ENCODE data around the gene REEP6.
"Not testable (repeated sequence)": the region's sequence is repeated elsewhere in the genome, so short reads cannot be mapped to it uniquely, and the experiment has no call there.

REEP6 gene

GRCh38 chr19:1507763-1508506 is 17.0 kb downstream of the REEP6 start:
- peak; percentile 79 for DNase-seq (ENCODE audit: low read depth)

GRCh38 chr19:1508507-1508856 is 17.5 kb downstream of the REEP6 start:
- DNase-seq (ENCODE audit: low read depth), result no peak

DNA sequence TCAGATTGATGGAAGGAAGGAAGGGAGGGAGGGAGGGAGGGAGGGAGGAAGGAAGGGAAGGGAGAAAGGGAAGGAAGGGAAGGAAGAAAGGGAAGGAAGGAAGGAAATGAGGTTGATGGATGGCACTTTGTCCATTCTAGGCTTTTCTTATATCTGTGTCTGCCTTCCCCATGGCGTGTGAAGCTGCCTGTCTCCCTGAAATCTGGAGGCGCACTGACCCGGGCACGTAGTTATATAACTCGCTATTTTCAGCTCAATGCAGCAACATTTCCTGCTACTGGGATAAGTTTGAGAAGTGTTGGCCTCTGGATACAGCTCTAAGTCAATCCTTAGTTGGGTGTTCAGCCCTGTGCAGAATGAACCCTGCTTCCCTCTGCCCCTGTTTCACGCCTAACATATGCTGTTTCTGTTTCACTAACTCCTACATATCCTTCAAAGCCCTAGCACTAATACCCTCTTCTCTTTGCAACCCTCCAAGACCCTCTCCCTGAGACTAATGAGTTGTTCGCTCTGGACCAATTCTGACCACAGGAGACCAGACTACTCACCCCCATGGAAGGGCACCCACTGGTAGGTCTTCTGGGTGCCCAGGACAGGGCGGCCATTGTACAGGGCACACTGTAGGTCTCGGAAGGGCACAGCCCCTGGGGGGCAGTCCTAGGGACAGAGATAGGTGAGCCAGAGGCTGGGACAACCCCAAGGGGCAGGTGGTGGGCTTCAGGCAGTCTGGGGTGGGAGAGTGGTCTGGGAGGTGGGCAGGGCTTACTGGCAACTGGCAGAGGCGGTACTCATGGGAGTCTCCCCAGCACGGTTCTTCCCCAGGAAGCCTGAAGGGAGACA is 18.8 kb downstream of the REEP6 start:
- no peak for DNase-seq (ENCODE audit: low read depth)

DNA sequence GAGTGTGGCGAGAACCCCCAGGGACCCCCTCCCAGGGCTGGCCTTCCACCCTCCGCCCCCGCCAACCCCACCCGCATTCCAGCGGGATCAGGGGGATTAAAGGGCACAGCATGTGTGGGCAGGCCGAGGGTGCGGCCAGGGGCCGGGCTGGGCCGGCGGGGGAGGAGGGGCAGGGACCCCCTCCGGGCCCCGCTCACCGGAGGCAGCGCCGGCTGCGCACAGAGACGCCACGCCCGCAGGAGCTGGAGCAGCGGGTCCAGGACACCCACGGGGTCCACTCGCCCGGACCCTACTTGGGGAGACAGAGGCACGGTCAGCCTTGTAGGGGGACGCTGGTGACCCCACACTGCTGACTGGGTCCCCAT is 19.4 kb downstream of the REEP6 start:
- no peak for DNase-seq (ENCODE audit: low read depth)

DNA sequence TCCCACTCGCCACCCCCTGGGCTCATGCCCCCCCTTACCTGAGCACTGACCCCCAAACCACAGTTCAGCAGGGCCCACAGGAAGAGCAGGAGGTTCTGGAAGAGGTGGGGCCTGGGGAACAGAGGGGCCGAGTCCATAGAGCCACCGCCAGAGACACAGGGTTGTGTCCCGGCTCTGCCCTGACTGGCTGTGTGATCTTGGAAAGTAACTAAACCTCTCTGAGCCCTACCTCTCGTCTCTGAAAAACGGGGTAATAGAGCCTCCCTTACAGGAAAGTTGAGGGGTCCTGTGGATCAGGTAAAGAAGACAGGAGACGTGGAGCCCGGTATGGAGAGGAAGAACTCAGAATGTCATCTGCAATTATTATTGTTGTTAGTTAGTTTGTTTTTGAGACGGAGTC is 19.8 kb downstream of the REEP6 start:
- DNase-seq (ENCODE audit: low read depth), result no peak

- no peak for DNase-seq (ENCODE audit: low read depth)
These were observed 20.6 kb downstream of the REEP6 start for GRCh38 chr19:1511318-1512317.

GRCh38 chr19:1512671-1513498 is 21.9 kb downstream of the REEP6 start, which contains the start of gene ADAMTSL5:
ADAMTSL5 (minus strand) TSS chr19:1513019; CDS start chr19:1510943, 2,076 bp downstream.
- DNase-seq (ENCODE audit: low read depth), result peak; percentile 35

DNA sequence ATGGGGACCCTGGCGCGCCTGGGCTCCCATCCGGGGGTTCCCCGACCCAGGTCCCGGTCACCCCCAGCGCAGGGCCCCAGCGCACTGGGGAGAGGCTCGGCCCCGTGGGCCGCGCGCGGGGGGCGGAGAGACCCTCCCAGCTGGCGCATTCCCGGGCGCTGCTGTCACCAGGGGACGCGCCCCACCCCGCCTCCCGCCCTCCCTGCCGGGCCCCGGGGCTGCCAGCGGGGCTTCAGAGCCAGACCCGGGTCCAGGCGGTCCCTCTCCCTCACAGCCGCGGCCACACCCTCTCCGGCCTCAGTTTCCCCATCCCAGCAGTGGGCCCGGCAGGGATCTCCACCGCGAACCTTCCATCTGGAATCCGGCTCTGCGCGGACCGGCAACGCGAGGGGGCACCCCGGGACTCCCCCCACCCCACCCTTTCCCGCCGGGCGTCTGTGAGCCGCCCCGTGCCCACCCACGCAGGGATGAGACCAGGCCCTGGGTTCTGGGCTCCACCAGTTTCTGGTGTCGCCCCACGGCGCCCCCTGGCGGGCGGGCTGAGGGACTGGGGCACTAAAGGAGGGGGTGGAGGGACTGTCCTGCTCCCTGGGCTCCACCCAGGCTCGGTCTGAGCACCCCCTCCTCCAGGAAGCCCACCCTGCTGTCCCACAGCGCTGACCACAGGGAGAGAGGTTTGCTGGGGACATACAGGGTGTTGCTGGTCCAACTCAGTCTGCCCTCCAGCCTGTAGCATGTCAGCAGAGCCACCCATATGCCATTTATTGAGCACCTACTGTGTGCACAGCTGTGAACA is 22.7 kb downstream of the REEP6 start:
- peak; percentile 44 for DNase-seq (ENCODE audit: low read depth)

DNA sequence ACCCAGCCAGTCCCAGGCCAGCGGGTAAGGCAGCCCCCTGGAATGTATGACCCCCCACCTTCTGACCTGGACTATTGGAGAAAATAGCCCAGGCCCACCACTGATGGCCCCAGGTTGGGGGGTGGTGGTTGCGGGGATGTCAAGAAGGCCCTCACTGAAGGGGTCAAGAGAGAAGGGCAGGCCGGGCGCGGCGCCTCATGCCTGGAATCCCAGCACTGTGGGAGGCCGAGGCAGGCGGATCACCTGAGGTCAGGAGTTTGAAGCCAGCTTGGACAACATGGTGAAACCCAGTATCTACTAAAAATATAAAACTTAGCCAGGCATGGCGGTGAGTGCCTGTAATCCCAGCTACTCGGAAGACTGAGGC is 23.3 kb downstream of the REEP6 start:
- no peak for DNase-seq (ENCODE audit: low read depth)

DNA sequence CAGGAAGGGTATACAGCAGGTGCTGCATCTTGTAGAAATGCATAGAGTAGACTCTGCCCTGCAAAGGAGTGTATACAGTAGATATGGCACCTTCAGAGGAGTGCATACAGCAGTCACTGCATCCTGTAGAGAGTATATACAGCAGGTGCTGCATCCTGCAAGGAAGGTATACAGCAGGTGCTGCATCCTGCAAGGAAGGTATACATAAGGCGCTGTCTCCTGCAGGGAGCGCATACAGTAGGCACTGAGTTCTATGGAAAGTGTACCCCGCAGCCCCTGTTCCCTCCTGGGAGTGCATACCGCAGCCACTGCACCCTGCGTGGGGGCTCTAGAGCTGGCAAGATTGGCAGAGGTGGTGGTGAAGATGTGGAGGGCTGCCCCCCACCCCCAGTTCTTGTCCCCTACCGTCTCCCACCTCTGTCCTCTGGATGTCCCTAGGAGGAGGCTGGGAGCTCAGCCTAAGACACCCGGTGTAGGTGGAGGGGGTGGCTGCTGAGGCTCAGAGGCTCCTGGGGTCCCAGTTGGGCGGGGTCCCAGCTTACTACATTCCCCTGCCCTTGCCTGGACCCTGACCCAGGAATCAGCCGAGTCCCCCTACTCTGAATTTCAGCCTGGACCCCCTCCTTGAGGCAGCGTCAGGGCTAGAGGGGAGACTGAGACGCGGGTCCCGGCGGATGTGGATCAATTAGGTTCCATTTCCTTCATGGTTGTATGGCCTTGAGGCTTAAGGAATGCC is 24.2 kb downstream of the REEP6 start:
- DNase-seq (ENCODE audit: low read depth), result no peak

GRCh38 chr19:1516395-1516753 is 25.4 kb downstream of the REEP6 start:
- no peak for DNase-seq (ENCODE audit: low read depth)

DNA sequence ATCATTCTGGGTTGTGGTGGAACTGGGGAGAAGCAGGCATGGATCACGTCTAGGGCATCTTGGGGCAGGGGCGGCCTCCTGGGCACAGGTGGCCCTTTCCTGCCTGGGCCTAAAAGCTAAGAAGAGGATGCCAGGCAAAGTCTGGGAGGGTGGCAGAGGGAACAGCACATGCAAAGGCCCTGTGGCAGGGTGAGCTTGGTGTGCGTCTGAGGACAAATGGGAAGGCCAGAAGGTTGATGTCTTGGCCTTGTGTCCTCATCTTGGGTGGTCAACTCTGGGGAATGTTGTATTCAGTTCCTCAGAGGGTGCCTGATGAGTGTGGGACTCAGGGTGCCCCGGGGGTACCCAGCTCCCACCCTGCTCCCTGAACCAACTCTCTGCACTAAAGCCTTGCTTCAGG is 27.5 kb downstream of the REEP6 start:
- no peak for DNase-seq (ENCODE audit: low read depth)

- not testable (repeated sequence) for DNase-seq (ENCODE audit: low read depth)
These were observed 28.8 kb downstream of the REEP6 start for GRCh38 chr19:1519802-1520201.

DNA sequence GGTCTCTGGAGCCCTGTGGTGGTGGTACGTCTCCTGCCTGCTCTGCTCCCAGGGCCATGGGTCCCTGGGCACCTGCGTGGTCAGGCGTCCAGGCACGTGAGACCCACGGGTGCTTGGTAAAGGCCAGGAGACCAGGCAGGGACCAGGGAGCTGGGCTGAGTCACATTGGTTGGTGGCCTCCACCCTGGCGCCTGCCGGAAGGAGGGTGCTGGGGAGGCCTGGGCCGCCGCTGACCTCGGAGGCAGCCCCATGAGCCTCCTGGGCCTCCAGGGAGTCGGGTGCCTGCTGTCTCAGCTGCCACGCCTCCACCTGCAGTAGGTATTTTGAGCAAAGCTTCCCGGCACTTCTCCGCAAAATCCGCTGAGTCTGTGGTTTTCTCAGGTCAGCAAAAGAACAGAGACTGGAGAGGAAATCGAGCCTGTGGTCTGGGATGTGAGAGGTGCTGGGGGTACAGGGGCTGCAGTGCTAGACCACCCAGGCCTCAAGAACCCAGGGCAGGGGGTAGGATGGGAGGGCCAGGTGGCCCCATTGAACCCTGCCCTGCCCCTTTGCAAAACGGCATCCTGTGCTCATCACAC is 29.3 kb downstream of the REEP6 start:
- no peak for DNase-seq (ENCODE audit: low read depth)

DNA sequence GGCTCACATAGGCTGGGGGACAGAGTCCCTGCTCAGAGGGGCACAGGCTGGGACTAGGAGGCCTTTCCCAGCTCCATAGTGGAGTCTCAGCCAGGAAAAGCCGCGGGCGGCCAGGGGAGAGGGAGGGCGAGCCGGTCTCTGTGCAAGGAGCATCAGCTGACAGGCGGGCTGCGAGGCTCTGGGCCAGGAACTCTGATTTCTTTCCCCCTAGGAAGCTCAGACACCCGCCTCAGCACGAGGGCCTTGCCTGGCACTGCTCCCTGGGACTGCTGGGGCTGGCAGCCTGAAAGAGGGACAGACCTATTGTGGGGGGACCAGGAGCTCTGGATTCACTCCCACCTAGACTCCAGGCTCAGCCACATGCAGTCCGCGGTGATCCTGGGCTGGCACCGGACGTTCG is 30.7 kb downstream of the REEP6 start:
- no peak for DNase-seq (ENCODE audit: low read depth)

- no peak for DNase-seq (ENCODE audit: low read depth)
These were observed 31.1 kb downstream of the REEP6 start for GRCh38 chr19:1522061-1522460.

DNA sequence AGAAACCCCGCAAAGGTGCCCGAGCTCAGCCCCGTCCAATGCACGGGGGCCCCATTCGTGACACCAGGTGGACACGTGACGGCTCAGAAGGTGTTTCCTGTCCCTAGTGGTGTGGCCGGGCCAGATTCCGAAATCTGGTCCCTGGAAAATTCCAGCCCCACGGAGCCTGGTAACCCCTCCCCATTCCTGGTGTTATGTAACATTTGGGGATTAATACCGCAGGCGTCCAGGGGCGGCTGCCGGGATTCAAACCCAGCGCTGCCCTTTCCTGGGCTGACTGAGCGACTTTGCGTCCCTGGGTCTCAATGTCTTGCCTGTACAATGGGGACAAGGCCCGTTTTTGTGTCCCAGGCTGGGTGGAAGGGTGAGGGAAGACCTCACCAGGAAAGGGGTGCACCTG is 31.9 kb downstream of the REEP6 start:
- DNase-seq (ENCODE audit: low read depth), result no peak

- DNase-seq (ENCODE audit: low read depth), result no peak
These were observed 32.7 kb downstream of the REEP6 start, which contains the start of gene PLK5 for GRCh38 chr19:1523412-1524286. PLK5 (plus strand) TSS chr19:1524077; CDS start chr19:1526997, 2,920 bp downstream.

Data from stimulated activated CD8-positive, alpha-beta memory T cell treated with anti-CD3 and anti-CD28 coated beads, Interleukin-7, amount 100 ng/mL, for 24 hours (primary cell).